HEK293 (cell line): Measurements from ENCODE around the gene NEURL1.
"Not testable (repeated sequence)": the region's sequence is repeated elsewhere in the genome, so short reads cannot be mapped to it uniquely, and the experiment has no call there.

Experiments used
- CTCF ChIA-PET: fragments of 350-600 bp; formaldehyde crosslinking; extraction: SDS; loops from one replicate; lab custom pipeline; 2021; ENCODE audit warnings: antibody characterized with exemption; lab: Yijun Ruan, JAX
- POLR2A ChIA-PET: fragments of 300-600 bp; formaldehyde crosslinking; extraction: SDS; loops from one replicate; lab custom pipeline; 2020; ENCODE audit warnings: antibody characterized with exemption, inconsistent platforms; lab: Yijun Ruan, JAX
- H3K27ac ChIP-seq: fragments of 200-500 bp; sonication (Bioruptor generic); 2 replicates; pipeline ENCODE4 v1.5.1; 2014; ENCODE audit warnings: low read depth, low read length, control low read depth, inconsistent platforms; ENCODE audit errors: extremely low read depth
- H3K36me3 ChIP-seq, 2 experiments: fragments of 200-500 bp in 1 of 2; sonication (Bioruptor generic) in 1 of 2; 1 replicate in 1 of 2; 2 replicates in 1 of 2; pipeline ENCODE4 v1.5.1; 2014 to 2017; ENCODE audit warnings: inconsistent platforms in 2 of 2, low read length in 2 of 2; ENCODE audit not compliant: control insufficient read depth in 2 of 2, insufficient read depth in 1 of 2
- H3K4me1 ChIP-seq: fragments of 200-500 bp; sonication (Bioruptor generic); 2 replicates; pipeline ENCODE4 v1.5.1; 2014; ENCODE audit warnings: mild to moderate bottlenecking, low read length, inconsistent platforms; ENCODE audit not compliant: control insufficient read depth, insufficient read depth
- H3K4me3 ChIP-seq: 2 replicates; pipeline ENCODE4 v1.5.1; 2011; ENCODE audit warnings: low read depth, mild to moderate bottlenecking, control low read depth, low read length, moderate library complexity
- H3K9me3 ChIP-seq: fragments of 200-500 bp; sonication (Bioruptor generic); 2 replicates; pipeline ENCODE4 v1.5.1; 2014; ENCODE audit warnings: low read depth, low read length, inconsistent platforms; ENCODE audit not compliant: control insufficient read depth, insufficient read depth
- EGR2 ChIP-seq: fragments of 450-650 bp; formaldehyde crosslinking; IDR thresholded peaks from 2 replicates; pipeline ENCODE4 v1.5.1; 2016; ENCODE audit warnings: low read depth, missing biosample characterization, missing genetic modification characterization
- GLIS1 ChIP-seq: fragments of 450-650 bp; formaldehyde crosslinking; IDR thresholded peaks from 2 replicates; pipeline ENCODE4 v1.5.1; 2016; ENCODE audit warnings: missing biosample characterization, missing genetic modification characterization
- HOXC10 ChIP-seq: sonication (generic); formaldehyde crosslinking; IDR thresholded peaks from 2 replicates; pipeline ENCODE4 v1.8.1; 2023; ENCODE audit warnings: mild to moderate bottlenecking, missing genetic modification reagents
- KLF10 ChIP-seq: fragments of 450-650 bp; IDR thresholded peaks from 2 replicates; pipeline ENCODE4 v1.5.1; 2018; ENCODE audit warnings: missing biosample characterization, mild to moderate bottlenecking, missing genetic modification characterization
- MYNN ChIP-seq: fragments of 450-650 bp; formaldehyde crosslinking; IDR thresholded peaks from 2 replicates; pipeline ENCODE4 v1.5.1; 2016; ENCODE audit warnings: missing biosample characterization, missing genetic modification characterization, borderline replicate concordance
- PATZ1 ChIP-seq: fragments of 450-650 bp; formaldehyde crosslinking; IDR thresholded peaks from 2 replicates; pipeline ENCODE4 v1.5.1; 2016; ENCODE audit warnings: missing biosample characterization, missing genetic modification characterization
- SP2 ChIP-seq: fragments of 450-650 bp; formaldehyde crosslinking; IDR thresholded peaks from 2 replicates; pipeline ENCODE4 v1.5.1; 2016; ENCODE audit warnings: missing biosample characterization, missing genetic modification characterization
- SP7 ChIP-seq: fragments of 450-650 bp; formaldehyde crosslinking; IDR thresholded peaks from 2 replicates; pipeline ENCODE4 v1.5.1; 2016; ENCODE audit warnings: missing biosample characterization, missing genetic modification characterization
- WT1 ChIP-seq: fragments of 450-650 bp; formaldehyde crosslinking; IDR thresholded peaks from 2 replicates; pipeline ENCODE4 v1.5.1; 2016; ENCODE audit warnings: missing biosample characterization, missing genetic modification characterization
- ZBTB11 ChIP-seq: fragments of 450-650 bp; formaldehyde crosslinking; conservative IDR thresholded peaks from 2 replicates; pipeline ENCODE4 v1.5.1; 2016; ENCODE audit warnings: low read depth, missing biosample characterization, missing genetic modification characterization
- ZFHX2 ChIP-seq: fragments of 450-650 bp; formaldehyde crosslinking; conservative IDR thresholded peaks from 2 replicates; pipeline ENCODE4 v1.5.1; 2016; ENCODE audit warnings: missing biosample characterization, missing genetic modification characterization
- ZFP69B ChIP-seq: fragments of 450-650 bp; formaldehyde crosslinking; IDR thresholded peaks from 2 replicates; pipeline ENCODE4 v1.5.1; 2016; ENCODE audit warnings: missing biosample characterization, missing genetic modification characterization
- ZNF157 ChIP-seq: fragments of 450-650 bp; formaldehyde crosslinking; IDR thresholded peaks from 2 replicates; pipeline ENCODE4 v1.5.1; 2016; ENCODE audit warnings: missing biosample characterization, missing genetic modification characterization
- ZNF394 ChIP-seq: fragments of 450-650 bp; formaldehyde crosslinking; IDR thresholded peaks from 2 replicates; pipeline ENCODE4 v1.5.1; 2016; ENCODE audit warnings: missing biosample characterization, missing genetic modification characterization, mild to moderate bottlenecking, moderate library complexity, borderline replicate concordance
- ZNF426 ChIP-seq: fragments of 450-650 bp; formaldehyde crosslinking; IDR thresholded peaks from 2 replicates; pipeline ENCODE4 v1.5.1; 2017; ENCODE audit warnings: missing biosample characterization, missing genetic modification characterization, mild to moderate bottlenecking, inconsistent platforms, moderate library complexity
- ZNF433 ChIP-seq: fragments of 450-650 bp; formaldehyde crosslinking; IDR thresholded peaks from 2 replicates; pipeline ENCODE4 v1.5.1; 2016; ENCODE audit warnings: missing biosample characterization, missing genetic modification characterization, low read depth
- ZNF518A ChIP-seq: fragments of 450-650 bp; formaldehyde crosslinking; conservative IDR thresholded peaks from 2 replicates; pipeline ENCODE4 v1.5.1; 2016; ENCODE audit warnings: low read depth, missing biosample characterization, missing genetic modification characterization
- ZNF558 ChIP-seq: fragments of 450-650 bp; formaldehyde crosslinking; IDR thresholded peaks from 2 replicates; pipeline ENCODE4 v1.5.1; 2016; ENCODE audit warnings: missing biosample characterization, missing genetic modification characterization
- ZNF692 ChIP-seq: fragments of 450-650 bp; formaldehyde crosslinking; IDR thresholded peaks from 2 replicates; pipeline ENCODE4 v1.5.1; 2016; ENCODE audit warnings: missing biosample characterization, missing genetic modification characterization
- ZNF768 ChIP-seq: fragments of 450-650 bp; formaldehyde crosslinking; IDR thresholded peaks from 2 replicates; pipeline ENCODE4 v1.5.1; 2018; ENCODE audit warnings: missing biosample characterization, mild to moderate bottlenecking, missing genetic modification characterization
- ZNF791 ChIP-seq: fragments of 450-650 bp; formaldehyde crosslinking; IDR thresholded peaks from 2 replicates; pipeline ENCODE4 v1.5.1; 2016; ENCODE audit warnings: missing biosample characterization, missing genetic modification characterization

Gene NEURL1

GRCh38 chr10:103502849-103503660 lies 9.6 kb downstream of the NEURL1 start:
- CTCF ChIA-PET = interaction anchor here (0.7 to 1.5 kb wide), 5 partner anchors 10 to 236 kb away, joined by 3 to 7 read pairs (median 4); partner anchors contain the start of gene NEURL1
- Histone ChIP-seq H3K4me1 (peaks cover 4% of the 10 kb centered on the region; the same call in 1 of the 2 replicates), H3K36me3 (no peaks in the 10 kb centered on the region), H3K4me3 (no peak overlapping the region), H3K27ac (no peak overlapping the region), H3K9me3 (no peaks in the 10 kb centered on the region)
- TF ChIP-seq ZFHX2 (tag by site-specific recombination) (peak; percentile 94), SP7 (tag by site-specific recombination) (peak; percentile 47), GLIS1 (peak; percentile 96), MYNN (0 out of 2 replicates have a peak, but pooled peaks have one; percentile 26), WT1 (tag by site-specific recombination) (peak; percentile 86), KLF10 (tag by site-specific recombination) (no peak), PATZ1 (tag by site-specific recombination) (no peak), ZNF768 (tag by site-specific recombination) (no peak), ZFP69B (tag by site-specific recombination) (peak; percentile 81; the same call in 1 of the 2 replicates), EGR2 (tag by site-specific recombination) (peak; percentile 99), ZNF157 (tag by site-specific recombination) (no peak), ZNF692 (tag by site-specific recombination) (peak; percentile 71), SP2 (tag by site-specific recombination) (peak; percentile 40; the same call in 1 of the 2 replicates), HOXC10 (no peak)
- POLR2A ChIA-PET = interaction anchor here (0.6 to 1.3 kb wide), 4 partner anchors 11 to 210 kb away, joined by 3 to 6 read pairs (median 4); no protein-coding TSS in a partner anchor

GRCh38 chr10:103503777-103504176 lies 10.3 kb downstream of the NEURL1 start:
- not testable (repeated sequence) for H3K27ac ChIP-seq, H3K4me1 ChIP-seq, H3K4me3 ChIP-seq, H3K36me3 ChIP-seq, H3K9me3 ChIP-seq
- ChIA-PET CTCF (interaction anchor here (1.4 to 1.5 kb wide), 4 partner anchors 11 to 61 kb away, joined by 4 to 7 read pairs (median 4); partner anchors contain the start of gene NEURL1), POLR2A (interaction anchor here (0.6 to 1.6 kb wide), 4 partner anchors 10 to 209 kb away, joined by 3 to 15 read pairs (median 6); partner anchors contain the start of gene NEURL1)
- peak; percentile 51; the same call in 1 of the 2 replicates for TF ChIP-seq ZNF394 (tag by site-specific recombination)
- 0 out of 2 replicates have a peak, but pooled peaks have one; percentile 20 for TF ChIP-seq ZNF433 (tag by site-specific recombination)
- TF ChIP-seq ZNF426 (tag by site-specific recombination) = peak; percentile 34
- 0 out of 2 replicates have a peak, but pooled peaks have one; percentile 40 for TF ChIP-seq ZNF791 (tag by site-specific recombination)
- peak; percentile 59; the same call in 1 of the 2 replicates for TF ChIP-seq ZNF518A (tag by site-specific recombination)
- TF ChIP-seq ZNF558 = 0 out of 2 replicates have a peak, but pooled peaks have one; percentile 16
- peak; percentile 38; the same call in 1 of the 2 replicates for TF ChIP-seq ZBTB11 (tag by site-specific recombination)
- TF ChIP-seq, all 188 proteins: peak for 7; not testable (repeated sequence) for 181
